Stimulated activated naive CD4-positive, alpha-beta T cell treated with Interleukin-2 at 50 U/mL for 16 hours (primary cell): ENCODE measurements around the gene COX6A1.
"Not testable (repeated sequence)": the region's sequence is repeated elsewhere in the genome, so short reads cannot be mapped to it uniquely, and the experiment has no call there.

Experiments used
- DNase-seq: peaks from one replicate; lab custom pipeline; 2025; lab: John Stamatoyannopoulos, UW

The COX6A1 gene

GRCh38 chr12:120468325-120468820, 30.5 kb downstream of the COX6A1 start:
- DNase-seq: no peak

GRCh38 chr12:120468821-120469449, 31.0 kb downstream of the COX6A1 start:
- DNase-seq: peak; percentile 59

GRCh38 chr12:120469450-120470149, 31.7 kb downstream of the COX6A1 start, which contains the start of gene SRSF9:
TSS of gene SRSF9 (minus strand) at chr12:120469748. CDS start at chr12:120469609, 139 bp downstream.
- DNase-seq: peak; percentile 96

- DNase-seq: no peak
Observed at GRCh38 chr12:120470150-120470784, 32.4 kb downstream of the COX6A1 start.

GRCh38 chr12:120472521-120472920, 34.6 kb downstream of the COX6A1 start:
- DNase-seq: no peak

- DNase-seq: no peak
Observed at GRCh38 chr12:120473807-120474615, 36.1 kb downstream of the COX6A1 start.

GRCh38 chr12:120474616-120474960, 36.7 kb downstream of the COX6A1 start:
- DNase-seq: no peak

GRCh38 chr12:120475643-120476042, 37.7 kb downstream of the COX6A1 start:
- DNase-seq: no peak

GRCh38 chr12:120479458-120479857, 41.5 kb downstream of the COX6A1 start:
- no peak for DNase-seq

GRCh38 chr12:120480211-120480610, 42.3 kb downstream of the COX6A1 start:
- no peak for DNase-seq

GRCh38 chr12:120481022-120481767, 43.3 kb downstream of the COX6A1 start:
- no peak for DNase-seq

GRCh38 chr12:120483621-120484020, 45.7 kb downstream of the COX6A1 start:
- DNase-seq: no peak

GRCh38 chr12:120485961-120486881, 48.3 kb downstream of the COX6A1 start:
- no peak for DNase-seq

- DNase-seq: not testable (repeated sequence)
Observed at GRCh38 chr12:120487552-120487951, 49.6 kb downstream of the COX6A1 start.

GRCh38 chr12:120488057-120488640, 50.2 kb downstream of the COX6A1 start:
- no peak for DNase-seq

- DNase-seq: no peak
Observed at GRCh38 chr12:120489018-120489417, 51.1 kb downstream of the COX6A1 start.

- no peak for DNase-seq
Observed at GRCh38 chr12:120490325-120490724, 52.4 kb downstream of the COX6A1 start.
